Measurements from ENCODE around the gene VCPKMT. TPM values are rescaled to one million over a fixed set of nuclear protein-coding genes. Genes with fewer than 3 reads are reported as not detected.
A peak's percentile ranks its signal among the peaks of the same experiment; 100 is the strongest.

VCPKMT gene
- total and polyA plus RNA-seq, 9 of the 15 experiments (the other 6 are each of a cell fraction or from before 2014, with no cell fraction given): 2.7 to 7.8 (median 6.3) TPM

DNA sequence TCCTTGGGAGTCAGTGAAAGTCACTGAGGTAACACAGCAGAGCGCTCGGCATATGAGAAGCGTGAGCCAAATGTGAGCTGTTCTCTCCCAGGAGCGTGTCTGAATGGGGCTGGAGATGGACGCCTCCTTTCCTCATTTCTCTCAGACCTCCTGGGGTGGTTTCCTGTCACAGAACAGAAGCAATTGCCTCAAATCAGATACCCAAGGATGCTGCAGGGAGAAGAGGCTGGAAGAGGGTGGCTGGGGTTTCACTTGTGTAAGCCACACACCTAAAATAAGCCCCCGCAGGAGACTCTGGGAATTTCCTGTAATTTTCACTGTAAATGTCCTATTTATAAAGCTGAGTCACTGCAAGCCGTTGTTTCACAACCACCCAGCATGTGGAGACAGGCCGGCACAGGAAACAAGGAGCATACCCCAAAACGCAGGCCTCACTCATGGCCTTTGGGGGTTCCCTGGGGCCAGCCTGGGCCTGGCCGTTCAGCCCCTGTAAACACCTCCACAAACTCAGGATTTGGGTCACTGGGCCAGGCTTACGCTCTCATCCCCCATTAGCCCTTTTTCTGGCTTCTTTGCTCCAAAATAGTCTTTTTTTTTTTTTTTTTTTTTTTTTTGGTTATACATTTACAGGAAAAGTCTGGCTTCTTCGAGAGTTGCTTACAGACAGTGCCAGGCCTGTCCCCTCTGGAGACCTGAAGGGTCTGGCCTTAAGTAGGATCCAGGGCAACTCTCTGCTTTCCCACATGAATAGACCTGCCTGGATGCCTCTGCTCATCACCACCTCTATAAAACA, 55.3 kb downstream of the VCPKMT start (continued):
- TF ChIP-seq, protein P1, sequence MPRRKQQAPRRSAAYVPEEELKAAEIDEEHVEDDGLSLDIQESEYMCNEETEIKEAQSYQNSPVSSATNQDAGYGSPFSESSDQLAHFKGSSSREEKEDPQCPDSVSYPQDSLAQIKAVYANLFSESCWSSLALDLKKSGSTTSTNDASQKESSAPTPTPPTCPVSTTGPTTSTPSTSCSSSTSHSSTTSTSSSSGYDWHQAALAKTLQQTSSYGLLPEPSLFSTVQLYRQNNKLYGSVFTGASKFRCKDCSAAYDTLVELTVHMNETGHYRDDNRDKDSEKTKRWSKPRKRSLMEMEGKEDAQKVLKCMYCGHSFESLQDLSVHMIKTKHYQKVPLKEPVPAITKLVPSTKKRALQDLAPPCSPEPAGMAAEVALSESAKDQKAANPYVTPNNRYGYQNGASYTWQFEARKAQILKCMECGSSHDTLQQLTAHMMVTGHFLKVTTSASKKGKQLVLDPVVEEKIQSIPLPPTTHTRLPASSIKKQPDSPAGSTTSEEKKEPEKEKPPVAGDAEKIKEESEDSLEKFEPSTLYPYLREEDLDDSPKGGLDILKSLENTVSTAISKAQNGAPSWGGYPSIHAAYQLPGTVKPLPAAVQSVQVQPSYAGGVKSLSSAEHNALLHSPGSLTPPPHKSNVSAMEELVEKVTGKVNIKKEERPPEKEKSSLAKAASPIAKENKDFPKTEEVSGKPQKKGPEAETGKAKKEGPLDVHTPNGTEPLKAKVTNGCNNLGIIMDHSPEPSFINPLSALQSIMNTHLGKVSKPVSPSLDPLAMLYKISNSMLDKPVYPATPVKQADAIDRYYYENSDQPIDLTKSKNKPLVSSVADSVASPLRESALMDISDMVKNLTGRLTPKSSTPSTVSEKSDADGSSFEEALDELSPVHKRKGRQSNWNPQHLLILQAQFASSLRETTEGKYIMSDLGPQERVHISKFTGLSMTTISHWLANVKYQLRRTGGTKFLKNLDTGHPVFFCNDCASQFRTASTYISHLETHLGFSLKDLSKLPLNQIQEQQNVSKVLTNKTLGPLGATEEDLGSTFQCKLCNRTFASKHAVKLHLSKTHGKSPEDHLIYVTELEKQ (CRISPR knock-in tag; IDR thresholded peaks at IDR 0.05): no peak
- TF ChIP-seq C11orf30 (IDR thresholded peaks at IDR 0.05; ENCODE audit: low read depth): peak; percentile 84
- no peak for TF ChIP-seq CBFA2T3 (IDR thresholded peaks at IDR 0.05)
- TF ChIP-seq, protein P2, sequence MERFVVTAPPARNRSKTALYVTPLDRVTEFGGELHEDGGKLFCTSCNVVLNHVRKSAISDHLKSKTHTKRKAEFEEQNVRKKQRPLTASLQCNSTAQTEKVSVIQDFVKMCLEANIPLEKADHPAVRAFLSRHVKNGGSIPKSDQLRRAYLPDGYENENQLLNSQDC (CRISPR knock-in tag; IDR thresholded peaks at IDR 0.05): no peak
- TF ChIP-seq RBM17 (IDR thresholded peaks at IDR 0.05; ENCODE audit: borderline replicate concordance, low read depth, low read length): no peak
- TF ChIP-seq, protein P3, sequence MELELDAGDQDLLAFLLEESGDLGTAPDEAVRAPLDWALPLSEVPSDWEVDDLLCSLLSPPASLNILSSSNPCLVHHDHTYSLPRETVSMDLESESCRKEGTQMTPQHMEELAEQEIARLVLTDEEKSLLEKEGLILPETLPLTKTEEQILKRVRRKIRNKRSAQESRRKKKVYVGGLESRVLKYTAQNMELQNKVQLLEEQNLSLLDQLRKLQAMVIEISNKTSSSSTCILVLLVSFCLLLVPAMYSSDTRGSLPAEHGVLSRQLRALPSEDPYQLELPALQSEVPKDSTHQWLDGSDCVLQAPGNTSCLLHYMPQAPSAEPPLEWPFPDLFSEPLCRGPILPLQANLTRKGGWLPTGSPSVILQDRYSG (tag; conservative IDR thresholded peaks at IDR 0.05; ENCODE audit: low read depth): no peak
- no peak for TF ChIP-seq SP2 (IDR thresholded peaks at IDR 0.05; ENCODE audit: extremely low read depth, low read depth, low read length, poor library complexity, severe bottlenecking)

Data from K562 (cell line).